HEK293T (cell line): Measurements from ENCODE around the gene STAP1.
"Not testable (repeated sequence)": the region's sequence is repeated elsewhere in the genome, so short reads cannot be mapped to it uniquely, and the experiment has no call there.

Experiments
- CTCF ChIA-PET: fragments of 350-600 bp; formaldehyde crosslinking; extraction: SDS; loops from one replicate; lab custom pipeline; 2021; ENCODE audit warnings: antibody characterized with exemption, inconsistent platforms; lab: Yijun Ruan, JAX
- POLR2A ChIA-PET: fragments of 350-600 bp; formaldehyde crosslinking; extraction: SDS; loops from one replicate; lab custom pipeline; 2020; ENCODE audit warnings: antibody characterized with exemption, inconsistent platforms; lab: Yijun Ruan, JAX
- DNase-seq: peaks from one replicate; pipeline ENCODE4 v3.0.0; 2012; ENCODE audit warnings: mixed read lengths; ENCODE audit errors: extremely low spot score
- ARNT ChIP-seq: fragments of 450-650 bp; IDR thresholded peaks from 2 replicates; pipeline ENCODE4 v1.6.1; 2017; ENCODE audit warnings: mild to moderate bottlenecking
- BHLHE40 ChIP-seq: fragments of 450-650 bp; IDR thresholded peaks from 2 replicates; pipeline ENCODE4 v1.6.1; 2016; ENCODE audit warnings: mild to moderate bottlenecking, moderate library complexity, borderline replicate concordance
- CTBP1 ChIP-seq: fragments of 450-650 bp; IDR thresholded peaks from 2 replicates; pipeline ENCODE4 v1.6.1; 2016; ENCODE audit warnings: borderline replicate concordance
- ELF4 ChIP-seq: fragments of 450-650 bp; IDR thresholded peaks from 2 replicates; pipeline ENCODE4 v1.6.1; 2017; ENCODE audit warnings: antibody characterized with exemption
- FOXA1 ChIP-seq: fragments of 450-650 bp; IDR thresholded peaks from 2 replicates; pipeline ENCODE4 v1.6.1; 2016; ENCODE audit warnings: mild to moderate bottlenecking
- FOXK2 ChIP-seq: fragments of 450-650 bp; IDR thresholded peaks from 2 replicates; pipeline ENCODE4 v1.6.1; 2016; ENCODE audit warnings: mild to moderate bottlenecking
- FOXM1 ChIP-seq: fragments of 450-650 bp; IDR thresholded peaks from 2 replicates; pipeline ENCODE4 v1.6.1; 2017; ENCODE audit warnings: mild to moderate bottlenecking, borderline replicate concordance
- HDGF ChIP-seq: fragments of 450-650 bp; IDR thresholded peaks from 2 replicates; pipeline ENCODE4 v1.6.1; 2017; ENCODE audit warnings: antibody characterized with exemption, borderline replicate concordance
- L3MBTL2 ChIP-seq: fragments of 450-650 bp; conservative IDR thresholded peaks from 2 replicates; pipeline ENCODE4 v1.6.1; 2016; ENCODE audit warnings: mild to moderate bottlenecking
- LEF1 ChIP-seq: fragments of 450-650 bp; IDR thresholded peaks from 2 replicates; pipeline ENCODE4 v1.6.1; 2017; ENCODE audit warnings: mild to moderate bottlenecking, borderline replicate concordance
- NFRKB ChIP-seq: fragments of 450-650 bp; IDR thresholded peaks from 2 replicates; pipeline ENCODE4 v1.6.1; 2016; ENCODE audit warnings: mild to moderate bottlenecking, moderate library complexity
- PKNOX1 ChIP-seq: fragments of 450-650 bp; IDR thresholded peaks from 2 replicates; pipeline ENCODE4 v1.6.1; 2016
- SP1 ChIP-seq: fragments of 450-650 bp; IDR thresholded peaks from 2 replicates; pipeline ENCODE4 v1.6.1; 2017
- SUZ12 ChIP-seq: fragments of 450-650 bp; IDR thresholded peaks from 2 replicates; pipeline ENCODE4 v1.6.1; 2016; ENCODE audit warnings: mild to moderate bottlenecking
- TARDBP ChIP-seq: fragments of 450-650 bp; IDR thresholded peaks from 2 replicates; pipeline ENCODE4 v1.6.1; 2016
- ZNF384 ChIP-seq: fragments of 450-650 bp; IDR thresholded peaks from 2 replicates; pipeline ENCODE4 v1.6.1; 2016

Gene STAP1

GRCh38 chr4:67632492-67632891, 74.0 kb downstream of the STAP1 start:
- ChIA-PET CTCF (no interaction called here), POLR2A (no interaction called here)
- no peak for TF ChIP-seq LEF1
- TF ChIP-seq ELF4, result no peak
- TF ChIP-seq SUZ12, result no peak
- no peak for TF ChIP-seq ZNF384
- TF ChIP-seq FOXM1, result no peak
- no peak for DNase-seq

- ChIA-PET CTCF (no interaction called here), POLR2A (no interaction called here)
- no peak for DNase-seq
- TF ChIP-seq PKNOX1, result peak; percentile 87
- TF ChIP-seq HDGF, result no peak
- no peak for TF ChIP-seq FOXK2
Observed at GRCh38 chr4:67634741-67635140, 76.2 kb downstream of the STAP1 start.

GRCh38 chr4:67635331-67635730, 76.8 kb downstream of the STAP1 start:
- TF ChIP-seq SP1 (no peak), LEF1 (no peak), TARDBP (no peak), BHLHE40 (no peak), L3MBTL2 (no peak), CTBP1 (no peak), FOXA1 (no peak), SUZ12 (no peak), ELF4 (no peak), ARNT (no peak)
- ChIA-PET CTCF (no interaction called here), POLR2A (no interaction called here)
- DNase-seq, result no peak

- POLR2A ChIA-PET, CTCF ChIA-PET, DNase-seq: not testable (repeated sequence)
Observed at GRCh38 chr4:67636978-67637377, 78.5 kb downstream of the STAP1 start.

GRCh38 chr4:67638136-67638535, 79.6 kb downstream of the STAP1 start:
- no peak for TF ChIP-seq L3MBTL2
- TF ChIP-seq ELF4, result no peak
- no peak for TF ChIP-seq TARDBP
- no peak for TF ChIP-seq ARNT
- no peak for TF ChIP-seq PKNOX1
- no peak for TF ChIP-seq FOXK2
- no peak for TF ChIP-seq SP1
- no peak for TF ChIP-seq BHLHE40
- no peak for TF ChIP-seq FOXA1
- TF ChIP-seq LEF1, result no peak
- TF ChIP-seq NFRKB, result no peak
- no peak for TF ChIP-seq CTBP1
- no peak for TF ChIP-seq SUZ12
- no peak for TF ChIP-seq FOXM1
- TF ChIP-seq ZNF384, result no peak
- CTCF ChIA-PET, result no interaction called here
- POLR2A ChIA-PET, result no interaction called here
- DNase-seq, result no peak

- ChIA-PET POLR2A (interaction anchor here (1.1 kb wide), 1 partner anchor 39 kb away, joined by 3 read pairs; no protein-coding TSS in a partner anchor), CTCF (no interaction called here)
- TF ChIP-seq LEF1 (no peak), L3MBTL2 (no peak), NFRKB (no peak), SUZ12 (no peak), FOXM1 (no peak), CTBP1 (no peak), HDGF (no peak), ELF4 (no peak), ARNT (no peak), ZNF384 (no peak), FOXK2 (no peak), SP1 (no peak)
- DNase-seq, result no peak
Observed at GRCh38 chr4:67651536-67651935, 93.0 kb downstream of the STAP1 start.
